ENCODE data around the gene PTPRN2. TPM values are rescaled to one million over a fixed set of nuclear protein-coding genes. Genes with fewer than 3 reads are reported as not detected.

The PTPRN2 gene
- total and polyA plus RNA-seq, 2 of the 8 experiments (the other 6 are each of a cell fraction or from before 2014, with no cell fraction given): 2.6 to 4.5 TPM

DNA sequence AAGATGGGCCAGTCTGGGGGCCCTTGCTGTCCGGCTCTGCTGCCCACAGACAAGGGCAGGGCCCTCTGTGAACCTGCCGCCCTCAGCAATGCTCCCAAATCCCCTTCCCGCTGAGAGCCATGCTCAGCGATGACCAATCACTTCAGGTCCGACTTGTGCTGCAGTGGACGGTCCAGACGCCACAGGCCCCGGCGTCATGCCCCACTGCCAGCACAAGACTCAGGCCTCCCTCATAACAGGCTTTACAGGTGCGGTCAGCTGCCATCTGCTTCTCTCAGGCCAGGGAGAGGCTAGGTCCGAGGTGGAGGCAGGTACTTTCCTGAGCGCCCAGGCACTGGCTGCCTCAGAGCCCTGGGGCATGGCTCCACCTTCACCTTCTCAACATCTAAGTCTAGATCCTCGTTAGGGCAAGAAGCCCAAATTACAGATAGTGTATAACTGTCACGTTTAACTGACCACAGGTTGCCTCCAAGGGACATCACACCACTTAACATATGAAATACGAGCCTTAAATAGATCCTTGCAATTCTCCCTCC is 393.2 kb downstream of the PTPRN2 start (continued):
- TF ChIP-seq MAFK (IDR thresholded peaks at IDR 0.05; ENCODE audit: low read depth, low read length) (no peak), SRF (IDR thresholded peaks at IDR 0.05; ENCODE audit: low read depth, low read length) (no peak)

All from H1 (cell line).